Measurements from ENCODE around the gene NPTXR.

GRCh38 chr22:38799265-38800002 is 44.4 kb downstream of the NPTXR start:
- TF ChIP-seq POLR2AphosphoS5 (IDR thresholded peaks at IDR 0.05) = no peak
- TF ChIP-seq, protein P1, sequence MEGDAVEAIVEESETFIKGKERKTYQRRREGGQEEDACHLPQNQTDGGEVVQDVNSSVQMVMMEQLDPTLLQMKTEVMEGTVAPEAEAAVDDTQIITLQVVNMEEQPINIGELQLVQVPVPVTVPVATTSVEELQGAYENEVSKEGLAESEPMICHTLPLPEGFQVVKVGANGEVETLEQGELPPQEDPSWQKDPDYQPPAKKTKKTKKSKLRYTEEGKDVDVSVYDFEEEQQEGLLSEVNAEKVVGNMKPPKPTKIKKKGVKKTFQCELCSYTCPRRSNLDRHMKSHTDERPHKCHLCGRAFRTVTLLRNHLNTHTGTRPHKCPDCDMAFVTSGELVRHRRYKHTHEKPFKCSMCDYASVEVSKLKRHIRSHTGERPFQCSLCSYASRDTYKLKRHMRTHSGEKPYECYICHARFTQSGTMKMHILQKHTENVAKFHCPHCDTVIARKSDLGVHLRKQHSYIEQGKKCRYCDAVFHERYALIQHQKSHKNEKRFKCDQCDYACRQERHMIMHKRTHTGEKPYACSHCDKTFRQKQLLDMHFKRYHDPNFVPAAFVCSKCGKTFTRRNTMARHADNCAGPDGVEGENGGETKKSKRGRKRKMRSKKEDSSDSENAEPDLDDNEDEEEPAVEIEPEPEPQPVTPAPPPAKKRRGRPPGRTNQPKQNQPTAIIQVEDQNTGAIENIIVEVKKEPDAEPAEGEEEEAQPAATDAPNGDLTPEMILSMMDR (IDR thresholded peaks at IDR 0.05 in 8 of 11, conservative IDR thresholded peaks at IDR 0.05 in 3 of 11) = no peak

Data from spleen (tissue), 7 donors.